ENCODE data around the gene NODAL. TPM values are rescaled to one million over a fixed set of nuclear protein-coding genes. Genes with fewer than 3 reads are reported as not detected.

The NODAL gene
- total RNA-seq, 1 donor from 2014 or later = 0.08 TPM

GRCh38 chr10:70466951-70467350, 25.5 kb upstream of the NODAL start:
- Histone ChIP-seq H3K4me3 (ENCODE audit: low read depth, low read length) (no peak overlapping the region), H3K36me3 (ENCODE audit: control insufficient read depth, insufficient read depth, low read length) (no peaks in the 10 kb centered on the region), H3K27me3 (ENCODE audit: control insufficient read depth, insufficient read depth, low read length) (peaks cover 2% of the 10 kb centered on the region)
- no peak for DNase-seq (ENCODE audit: low read depth)
- no peak for TF ChIP-seq CTCF (IDR thresholded peaks at IDR 0.05; ENCODE audit: insufficient read depth, low read length, poor library complexity, severe bottlenecking)

GRCh38 chr10:70465832-70466231, 24.4 kb upstream of the NODAL start:
- no peaks in the 10 kb centered on the region for H3K36me3 ChIP-seq (ENCODE audit: control insufficient read depth, insufficient read depth, low read length)
- no peak for TF ChIP-seq CTCF (IDR thresholded peaks at IDR 0.05; ENCODE audit: insufficient read depth, low read length, poor library complexity, severe bottlenecking)
- no peak for DNase-seq (ENCODE audit: low read depth)
- H3K27me3 ChIP-seq (ENCODE audit: control insufficient read depth, insufficient read depth, low read length) = peaks cover 2% of the 10 kb centered on the region
- no peak overlapping the region for H3K4me3 ChIP-seq (ENCODE audit: low read depth, low read length)

GRCh38 chr10:70465278-70465677, 23.8 kb upstream of the NODAL start:
- Histone ChIP-seq H3K36me3 (ENCODE audit: control insufficient read depth, insufficient read depth, low read length) (no peaks in the 10 kb centered on the region), H3K27me3 (ENCODE audit: control insufficient read depth, insufficient read depth, low read length) (peaks cover 2% of the 10 kb centered on the region), H3K4me3 (ENCODE audit: low read depth, low read length) (no peak overlapping the region)
- DNase-seq (ENCODE audit: low read depth) = no peak
- TF ChIP-seq CTCF (IDR thresholded peaks at IDR 0.05; ENCODE audit: insufficient read depth, low read length, poor library complexity, severe bottlenecking) = no peak

GRCh38 chr10:70462349-70462984, 21.0 kb upstream of the NODAL start:
- H3K27me3 ChIP-seq (ENCODE audit: control insufficient read depth, insufficient read depth, low read length) = peaks cover 14% of the 10 kb centered on the region
- no peak overlapping the region for H3K4me3 ChIP-seq (ENCODE audit: low read depth, low read length)
- H3K36me3 ChIP-seq (ENCODE audit: control insufficient read depth, insufficient read depth, low read length) = no peaks in the 10 kb centered on the region
- no peak for DNase-seq (ENCODE audit: low read depth)
- TF ChIP-seq CTCF (IDR thresholded peaks at IDR 0.05; ENCODE audit: insufficient read depth, low read length, poor library complexity, severe bottlenecking) = no peak

GRCh38 chr10:70461397-70462348, 20.2 kb upstream of the NODAL start:
- Histone ChIP-seq H3K36me3 (ENCODE audit: control insufficient read depth, insufficient read depth, low read length) (no peaks in the 10 kb centered on the region), H3K4me3 (ENCODE audit: low read depth, low read length) (no peak overlapping the region)
- peak; percentile 90 for TF ChIP-seq CTCF (IDR thresholded peaks at IDR 0.05; ENCODE audit: insufficient read depth, low read length, poor library complexity, severe bottlenecking)

More at GRCh38 chr10:70461397-70462348, 20.2 kb upstream of the NODAL start:
- no peak for DNase-seq (ENCODE audit: low read depth)
- peaks cover 14% of the 10 kb centered on the region for H3K27me3 ChIP-seq (ENCODE audit: control insufficient read depth, insufficient read depth, low read length)

Data from kidney epithelial cell (primary cell).